OCI-LY7 (cell line): ENCODE measurements around the gene KLF3.

Source experiments
- EZH2phosphoT487 ChIP-seq: fragments of 200-600 bp; sonication (generic); IDR thresholded peaks from 2 replicates; pipeline ENCODE4 v1.6.1; 2018; ENCODE audit warnings: low read depth, borderline replicate concordance, mild to moderate bottlenecking, mixed run types, antibody characterized with exemption, low read length, moderate library complexity, mixed read lengths
- TF ChIP-seq, protein P1 (sequence below): fragments of 200-600 bp; sonication (generic); conservative IDR thresholded peaks from 2 replicates; pipeline ENCODE4 v1.5.1; 2014; ENCODE audit warnings: mild to moderate bottlenecking, antibody characterized with exemption, low read length, moderate library complexity, mixed read lengths

DNA sequence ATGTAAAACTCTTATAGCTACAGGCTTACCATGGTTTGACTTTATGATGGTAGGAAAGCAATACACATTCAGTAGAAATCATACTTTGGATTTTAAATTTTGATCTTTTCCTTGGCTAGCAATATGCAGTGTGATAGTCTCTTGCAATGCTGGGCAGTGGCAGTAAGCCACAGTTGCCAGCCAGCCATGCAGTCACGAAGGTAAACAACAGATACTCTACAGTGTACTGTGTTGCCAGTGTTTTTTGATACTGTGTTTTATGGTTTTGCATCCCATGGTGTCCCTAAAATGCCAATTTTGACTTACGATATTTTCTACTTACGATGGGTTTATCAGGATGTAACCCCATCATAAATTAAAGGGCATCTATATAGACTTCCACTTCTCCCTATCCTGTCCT, 24.8 kb upstream of the KLF3 start:
- TF ChIP-seq, protein P1, sequence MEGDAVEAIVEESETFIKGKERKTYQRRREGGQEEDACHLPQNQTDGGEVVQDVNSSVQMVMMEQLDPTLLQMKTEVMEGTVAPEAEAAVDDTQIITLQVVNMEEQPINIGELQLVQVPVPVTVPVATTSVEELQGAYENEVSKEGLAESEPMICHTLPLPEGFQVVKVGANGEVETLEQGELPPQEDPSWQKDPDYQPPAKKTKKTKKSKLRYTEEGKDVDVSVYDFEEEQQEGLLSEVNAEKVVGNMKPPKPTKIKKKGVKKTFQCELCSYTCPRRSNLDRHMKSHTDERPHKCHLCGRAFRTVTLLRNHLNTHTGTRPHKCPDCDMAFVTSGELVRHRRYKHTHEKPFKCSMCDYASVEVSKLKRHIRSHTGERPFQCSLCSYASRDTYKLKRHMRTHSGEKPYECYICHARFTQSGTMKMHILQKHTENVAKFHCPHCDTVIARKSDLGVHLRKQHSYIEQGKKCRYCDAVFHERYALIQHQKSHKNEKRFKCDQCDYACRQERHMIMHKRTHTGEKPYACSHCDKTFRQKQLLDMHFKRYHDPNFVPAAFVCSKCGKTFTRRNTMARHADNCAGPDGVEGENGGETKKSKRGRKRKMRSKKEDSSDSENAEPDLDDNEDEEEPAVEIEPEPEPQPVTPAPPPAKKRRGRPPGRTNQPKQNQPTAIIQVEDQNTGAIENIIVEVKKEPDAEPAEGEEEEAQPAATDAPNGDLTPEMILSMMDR, result no peak
- TF ChIP-seq EZH2phosphoT487, result no peak
